DOHH2 (cell line): ENCODE measurements around the gene CPM.
A peak's percentile ranks its signal among the peaks of the same experiment; 100 is the strongest.

ENCODE experiments used
- H3F3A ChIP-seq: fragments of 200-600 bp; sonication (generic), shearing (Covaris generic); 2 replicates; pipeline ENCODE4 v1.6.0; 2016; ENCODE audit warnings: antibody characterized with exemption, mild to moderate bottlenecking; ENCODE audit not compliant: control insufficient read depth, insufficient read depth
- H3K27ac ChIP-seq: fragments of 200-600 bp; sonication (generic); 2 replicates; pipeline ENCODE4 v1.5.1; 2014; ENCODE audit warnings: low read depth, mild to moderate bottlenecking, low read length, moderate library complexity
- H3K27me3 ChIP-seq: fragments of 200-600 bp; sonication (generic); 2 replicates; pipeline ENCODE4 v1.6.1; 2014; ENCODE audit warnings: mild to moderate bottlenecking, low read length, mixed read lengths; ENCODE audit not compliant: control insufficient read depth
- H3K36me3 ChIP-seq: fragments of 200-600 bp; sonication (generic); 2 replicates; pipeline ENCODE4 v1.6.1; 2014; ENCODE audit warnings: mild to moderate bottlenecking, low read length, moderate library complexity, mixed read lengths; ENCODE audit not compliant: control insufficient read depth
- H3K4me1 ChIP-seq: fragments of 200-600 bp; sonication (generic); 2 replicates; pipeline ENCODE4 v1.6.1; 2014; ENCODE audit warnings: mild to moderate bottlenecking, low read length, mixed read lengths; ENCODE audit not compliant: control insufficient read depth
- H3K4me2 ChIP-seq: fragments of 200-600 bp; sonication (generic); 2 replicates; pipeline ENCODE4 v1.6.0; 2014; ENCODE audit warnings: mild to moderate bottlenecking, low read length, moderate library complexity
- H3K4me3 ChIP-seq: fragments of 200-600 bp; sonication (generic); 2 replicates; pipeline ENCODE4 v1.5.1; 2014; ENCODE audit warnings: mild to moderate bottlenecking, low read length, mixed read lengths
- H3K79me2 ChIP-seq: fragments of 200-600 bp; sonication (generic); 2 replicates; pipeline ENCODE4 v1.6.1; 2014; ENCODE audit warnings: mild to moderate bottlenecking, low read length, mixed read lengths; ENCODE audit not compliant: control insufficient read depth
- H3K9me2 ChIP-seq: fragments of 200-600 bp; sonication (generic); replicated peaks from 2 replicates; pipeline ENCODE4 v1.6.1; 2014; ENCODE audit warnings: mild to moderate bottlenecking, low read length, mixed read lengths; ENCODE audit not compliant: control insufficient read depth
- H3K9me3 ChIP-seq: fragments of 200-600 bp; sonication (generic); 2 replicates; pipeline ENCODE4 v1.6.1; 2014; ENCODE audit warnings: antibody characterized with exemption, low read length, mixed read lengths; ENCODE audit not compliant: control insufficient read depth, insufficient read depth
- H4K20me1 ChIP-seq: fragments of 200-600 bp; sonication (generic); 2 replicates; pipeline ENCODE4 v1.6.0; 2014; ENCODE audit warnings: low read depth, mild to moderate bottlenecking, antibody characterized with exemption, low read length, moderate library complexity; ENCODE audit not compliant: control insufficient read depth, insufficient read depth
- EZH2phosphoT487 ChIP-seq: fragments of 200-600 bp; sonication (generic); IDR thresholded peaks from 2 replicates; pipeline ENCODE4 v1.6.1; 2017; ENCODE audit warnings: borderline replicate concordance, mild to moderate bottlenecking, antibody characterized with exemption, low read length, moderate library complexity, mixed read lengths
- TF ChIP-seq, protein P1 (sequence below): fragments of 200-600 bp; sonication (generic); IDR thresholded peaks from one replicate; pipeline ENCODE4 v1.5.1; 2014; ENCODE audit warnings: antibody characterized with exemption, mild to moderate bottlenecking, low read depth, low read length; ENCODE audit not compliant: poor library complexity, severe bottlenecking

The CPM gene

DNA sequence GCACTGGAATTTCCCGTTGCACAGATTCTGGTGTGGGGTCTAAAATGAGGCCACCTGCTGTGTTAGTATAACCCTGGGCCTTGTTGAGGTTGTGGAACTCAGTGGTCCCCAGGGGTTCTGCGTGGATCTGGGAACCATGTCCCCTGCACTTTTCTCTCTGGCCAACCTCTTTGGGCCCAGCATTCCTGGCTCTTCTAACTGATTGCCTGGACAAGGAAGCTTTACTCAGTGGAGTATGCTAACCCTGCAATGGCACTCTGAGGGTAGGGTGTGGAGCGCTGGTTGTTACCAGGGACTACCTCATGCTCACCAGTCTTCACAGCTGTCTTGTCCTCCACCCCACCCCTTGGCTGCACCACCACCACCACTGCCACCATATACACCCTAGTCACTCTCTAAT is 39.2 kb downstream of the CPM start:
- H3K79me2 ChIP-seq = peaks cover 44% of the 10 kb centered on the region
- H3K27me3 ChIP-seq = no peaks in the 10 kb centered on the region
- H4K20me1 ChIP-seq = no peaks in the 10 kb centered on the region
- peak overlapping the region; percentile 39 for H3K27ac ChIP-seq
- H3K4me2 ChIP-seq = no peak overlapping the region
- no peaks in the 10 kb centered on the region for H3K9me3 ChIP-seq
- H3K4me3 ChIP-seq = no peak overlapping the region
- TF ChIP-seq EZH2phosphoT487 = no peak
- TF ChIP-seq, protein P1, sequence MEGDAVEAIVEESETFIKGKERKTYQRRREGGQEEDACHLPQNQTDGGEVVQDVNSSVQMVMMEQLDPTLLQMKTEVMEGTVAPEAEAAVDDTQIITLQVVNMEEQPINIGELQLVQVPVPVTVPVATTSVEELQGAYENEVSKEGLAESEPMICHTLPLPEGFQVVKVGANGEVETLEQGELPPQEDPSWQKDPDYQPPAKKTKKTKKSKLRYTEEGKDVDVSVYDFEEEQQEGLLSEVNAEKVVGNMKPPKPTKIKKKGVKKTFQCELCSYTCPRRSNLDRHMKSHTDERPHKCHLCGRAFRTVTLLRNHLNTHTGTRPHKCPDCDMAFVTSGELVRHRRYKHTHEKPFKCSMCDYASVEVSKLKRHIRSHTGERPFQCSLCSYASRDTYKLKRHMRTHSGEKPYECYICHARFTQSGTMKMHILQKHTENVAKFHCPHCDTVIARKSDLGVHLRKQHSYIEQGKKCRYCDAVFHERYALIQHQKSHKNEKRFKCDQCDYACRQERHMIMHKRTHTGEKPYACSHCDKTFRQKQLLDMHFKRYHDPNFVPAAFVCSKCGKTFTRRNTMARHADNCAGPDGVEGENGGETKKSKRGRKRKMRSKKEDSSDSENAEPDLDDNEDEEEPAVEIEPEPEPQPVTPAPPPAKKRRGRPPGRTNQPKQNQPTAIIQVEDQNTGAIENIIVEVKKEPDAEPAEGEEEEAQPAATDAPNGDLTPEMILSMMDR = no peak
- H3F3A ChIP-seq = peaks cover 26% of the 10 kb centered on the region
- H3K9me2 ChIP-seq = no peaks in the 10 kb centered on the region
- peaks cover 100% of the 10 kb centered on the region for H3K4me1 ChIP-seq
- peaks cover 29% of the 10 kb centered on the region for H3K36me3 ChIP-seq

DNA sequence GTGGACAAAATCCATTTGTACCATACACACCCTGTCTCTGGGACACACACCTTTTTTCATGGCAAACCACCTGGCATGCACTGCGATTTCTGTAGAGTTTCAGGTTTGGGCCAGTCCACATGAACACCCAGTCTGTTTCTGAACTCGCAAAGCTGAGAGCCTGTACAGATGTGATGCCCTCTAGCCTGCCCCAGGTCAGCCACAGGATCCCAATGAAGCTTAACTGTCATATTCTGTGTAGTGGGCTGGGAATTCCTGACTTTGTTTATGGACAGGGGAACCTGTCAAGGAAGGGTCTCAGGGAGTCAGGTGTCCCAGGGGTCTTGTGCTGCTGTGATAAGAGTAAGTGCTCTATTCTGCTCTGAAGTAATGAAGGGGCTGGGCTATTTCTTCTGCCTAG is 39.8 kb downstream of the CPM start:
- Histone ChIP-seq H3K79me2 (peaks cover 44% of the 10 kb centered on the region), H3K4me1 (peaks cover 100% of the 10 kb centered on the region)

DNA sequence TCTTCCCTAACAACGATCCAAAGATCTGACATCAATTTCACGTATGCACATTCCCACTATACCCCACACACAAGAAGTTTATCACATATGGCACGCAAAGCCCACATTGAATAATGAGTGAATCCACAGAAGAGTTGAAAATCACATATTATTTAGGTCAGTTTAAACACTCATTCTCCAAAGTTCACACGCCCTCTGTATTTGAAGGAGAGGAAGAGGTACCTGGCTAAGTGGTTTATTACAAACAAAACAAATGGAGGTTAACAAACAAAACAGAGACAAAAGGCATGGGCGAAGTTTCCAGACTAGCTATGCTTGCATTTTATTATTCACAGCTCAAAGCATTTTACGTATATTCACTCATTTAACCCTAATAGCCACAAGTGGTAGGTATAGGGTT is 41.8 kb downstream of the CPM start:
- peaks cover 25% of the 10 kb centered on the region for H3K36me3 ChIP-seq
- no peak for TF ChIP-seq EZH2phosphoT487
- TF ChIP-seq, protein P1 = no peak
- peaks cover 100% of the 10 kb centered on the region for H3K4me1 ChIP-seq
- peak overlapping the region; percentile 23 for H3K4me3 ChIP-seq
- no peaks in the 10 kb centered on the region for H3K27me3 ChIP-seq
- peak overlapping the region; percentile 87 for H3K27ac ChIP-seq
- peak overlapping the region; percentile 62 for H3K4me2 ChIP-seq
- peaks cover 49% of the 10 kb centered on the region for H3K79me2 ChIP-seq
- no peaks in the 10 kb centered on the region for H3K9me2 ChIP-seq
- H4K20me1 ChIP-seq = no peaks in the 10 kb centered on the region
- no peaks in the 10 kb centered on the region for H3K9me3 ChIP-seq
- H3F3A ChIP-seq = peaks cover 16% of the 10 kb centered on the region

More for the DNA sequence above, 39.8 kb downstream of the CPM start:
- no peak for TF ChIP-seq EZH2phosphoT487
- TF ChIP-seq, protein P1 = no peak
- Histone ChIP-seq H3K9me3 (no peaks in the 10 kb centered on the region), H3K36me3 (peaks cover 29% of the 10 kb centered on the region), H3K27me3 (no peaks in the 10 kb centered on the region), H3K9me2 (no peaks in the 10 kb centered on the region), H3F3A (peaks cover 25% of the 10 kb centered on the region), H3K4me2 (no peak overlapping the region), H3K27ac (peak overlapping the region; percentile 39), H4K20me1 (no peaks in the 10 kb centered on the region), H3K4me3 (no peak overlapping the region)
